IPS-18a (cell line): Measurements from ENCODE around the gene SNTB2.
"Not testable (repeated sequence)": the region's sequence is repeated elsewhere in the genome, so short reads cannot be mapped to it uniquely, and the experiment has no call there.

Source experiments
- H3K27ac ChIP-seq: one replicate; pipeline ENCODE4 v1.5.1; 2013; ENCODE audit warnings: low read length
- H3K27me3 ChIP-seq: one replicate; pipeline ENCODE4 v1.6.1; 2013; ENCODE audit warnings: mild to moderate bottlenecking, low read length; ENCODE audit not compliant: control insufficient read depth, insufficient read depth
- H3K36me3 ChIP-seq: one replicate; pipeline ENCODE4 v1.6.1; 2013; ENCODE audit warnings: low read depth, low read length; ENCODE audit not compliant: control insufficient read depth
- H3K4me1 ChIP-seq: one replicate; pipeline ENCODE4 v1.6.1; 2013; ENCODE audit warnings: low read depth, low read length; ENCODE audit not compliant: control insufficient read depth
- H3K4me3 ChIP-seq: one replicate; pipeline ENCODE4 v1.5.1; 2013; ENCODE audit warnings: low read length
- H3K9ac ChIP-seq: one replicate; pipeline ENCODE4 v1.6.1; 2013; ENCODE audit warnings: mild to moderate bottlenecking, low read length, moderate library complexity
- H3K9me3 ChIP-seq: one replicate; pipeline ENCODE4 v1.6.1; 2013; ENCODE audit warnings: low read depth, low read length; ENCODE audit not compliant: control insufficient read depth

Gene SNTB2

DNA sequence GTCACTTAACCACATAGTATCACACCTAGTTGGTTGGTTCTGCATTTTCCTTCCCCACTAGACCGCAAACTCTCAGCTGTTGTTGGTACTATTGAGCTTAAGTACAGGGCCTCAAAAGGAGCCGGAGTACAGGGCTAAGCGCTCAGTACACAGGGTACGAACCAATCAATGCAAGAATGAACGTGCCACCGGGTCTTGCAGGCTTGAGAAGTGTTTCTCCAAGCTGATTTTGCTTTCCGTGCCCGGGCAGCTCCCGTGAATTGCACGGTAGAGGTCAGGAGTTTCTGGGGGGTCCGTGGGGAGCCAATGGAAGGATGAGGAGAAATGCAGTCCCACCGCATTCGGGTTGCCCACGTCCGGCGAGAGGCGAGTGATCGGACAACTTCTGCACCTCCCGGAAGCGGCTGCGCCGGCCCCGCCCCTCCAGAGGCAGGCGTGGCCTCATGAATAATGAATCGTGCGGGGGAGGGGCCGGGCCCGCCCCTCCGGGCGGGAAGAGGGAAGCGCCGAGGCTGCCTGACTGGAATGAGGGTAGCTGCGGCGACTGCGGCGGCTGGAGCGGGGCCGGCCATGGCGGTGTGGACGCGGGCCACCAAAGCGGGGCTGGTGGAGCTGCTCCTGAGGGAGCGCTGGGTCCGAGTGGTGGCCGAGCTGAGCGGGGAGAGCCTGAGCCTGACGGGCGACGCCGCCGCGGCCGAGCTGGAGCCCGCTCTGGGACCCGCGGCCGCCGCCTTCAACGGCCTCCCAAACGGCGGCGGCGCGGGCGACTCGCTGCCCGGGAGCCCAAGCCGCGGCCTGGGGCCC is at the start of gene SNTB2:
TSS of gene SNTB2 (plus strand) at position 523 of the 804 bp plus-strand sequence. CDS start at position 526, 3 bp downstream.
- H3K9me3 ChIP-seq, result no peaks in the 10 kb centered on the region
- no peaks in the 10 kb centered on the region for H3K36me3 ChIP-seq
- peaks cover 5% of the 10 kb centered on the region for H3K27me3 ChIP-seq
- no peak within 1 kb of the TSS for H3K27ac ChIP-seq
- H3K9ac ChIP-seq, result peak within 1 kb of the TSS; percentile 82
- peak within 1 kb of the TSS; percentile 87 for H3K4me3 ChIP-seq
- H3K4me1 ChIP-seq, result peaks cover 12% of the 10 kb centered on the region

DNA sequence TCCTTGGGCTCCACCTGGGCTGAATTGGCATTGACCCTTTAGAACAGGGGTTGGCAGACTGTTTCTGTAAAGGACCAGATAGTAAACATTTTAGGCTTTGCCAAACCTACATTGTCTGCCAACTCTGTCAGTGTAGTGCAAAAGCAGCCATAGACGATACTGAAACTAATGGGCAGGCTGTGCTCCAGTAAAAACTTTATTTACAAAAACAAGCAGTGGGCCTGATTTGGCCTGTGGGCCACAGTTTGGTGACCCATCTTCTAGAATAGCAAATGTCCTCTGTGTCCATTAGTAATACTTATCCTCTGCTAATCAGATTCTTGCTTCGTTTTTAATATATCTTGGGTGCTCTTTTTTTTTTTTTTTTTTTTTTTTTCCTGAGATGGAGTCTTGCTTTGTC is 48.4 kb upstream of the SNTB2 start:
- H3K27ac ChIP-seq, result no peak overlapping the region

DNA sequence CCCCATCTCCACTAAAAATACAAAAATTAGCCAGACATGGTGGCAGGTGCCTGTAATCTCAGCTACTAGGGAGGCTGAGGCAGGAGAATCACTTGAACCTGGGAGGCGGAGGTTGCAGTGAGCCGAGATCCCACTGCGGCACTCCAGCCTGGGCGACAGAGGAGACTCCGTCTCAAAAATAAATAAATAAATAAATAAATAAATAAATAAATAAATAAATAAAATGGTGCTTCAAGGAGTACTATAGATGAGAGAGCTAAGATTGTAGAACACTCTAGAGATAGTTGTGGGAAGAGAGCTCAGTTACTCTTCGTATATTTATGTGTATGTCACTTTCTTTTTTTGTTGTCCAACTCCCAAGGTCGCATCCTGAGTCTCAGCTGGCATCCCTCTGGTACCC is 47.5 kb upstream of the SNTB2 start:
- not testable (repeated sequence) for H3K4me1 ChIP-seq, H3K27ac ChIP-seq, H3K4me3 ChIP-seq, H3K9me3 ChIP-seq, H3K27me3 ChIP-seq, H3K9ac ChIP-seq
- H3K36me3 ChIP-seq, result peaks cover 71% of the 10 kb centered on the region

More for the DNA sequence above, 48.4 kb upstream of the SNTB2 start:
- H3K4me3 ChIP-seq, result no peak overlapping the region
- no peak overlapping the region for H3K9ac ChIP-seq
- peaks cover 71% of the 10 kb centered on the region for H3K36me3 ChIP-seq
- no peaks in the 10 kb centered on the region for H3K9me3 ChIP-seq
- H3K27me3 ChIP-seq, result no peaks in the 10 kb centered on the region
- H3K4me1 ChIP-seq, result no peaks in the 10 kb centered on the region

DNA sequence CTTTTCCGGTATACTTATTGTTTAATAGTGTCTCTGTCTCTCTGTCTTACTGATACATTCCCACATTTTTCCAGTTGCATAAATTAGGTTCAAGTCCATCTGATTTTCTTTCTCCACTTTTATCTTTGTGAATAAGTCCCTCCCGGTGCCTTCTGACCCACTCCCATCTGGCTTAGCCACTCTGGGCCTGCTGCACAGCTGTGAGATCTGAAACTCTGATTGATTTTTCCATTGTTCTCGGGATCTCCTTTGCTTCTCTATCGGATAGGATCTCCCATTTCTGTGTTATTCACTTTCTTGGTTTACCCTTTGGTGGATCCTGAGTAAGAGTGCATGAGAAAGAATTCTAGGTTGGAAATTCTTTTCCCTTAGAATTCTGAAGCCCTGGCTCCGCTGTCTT is 46.0 kb upstream of the SNTB2 start:
- no peaks in the 10 kb centered on the region for H3K27me3 ChIP-seq
- H3K9ac ChIP-seq, result no peak overlapping the region
- H3K9me3 ChIP-seq, result no peaks in the 10 kb centered on the region
- peaks cover 86% of the 10 kb centered on the region for H3K36me3 ChIP-seq
- H3K27ac ChIP-seq, result no peak overlapping the region
- no peaks in the 10 kb centered on the region for H3K4me1 ChIP-seq
- no peak overlapping the region for H3K4me3 ChIP-seq

DNA sequence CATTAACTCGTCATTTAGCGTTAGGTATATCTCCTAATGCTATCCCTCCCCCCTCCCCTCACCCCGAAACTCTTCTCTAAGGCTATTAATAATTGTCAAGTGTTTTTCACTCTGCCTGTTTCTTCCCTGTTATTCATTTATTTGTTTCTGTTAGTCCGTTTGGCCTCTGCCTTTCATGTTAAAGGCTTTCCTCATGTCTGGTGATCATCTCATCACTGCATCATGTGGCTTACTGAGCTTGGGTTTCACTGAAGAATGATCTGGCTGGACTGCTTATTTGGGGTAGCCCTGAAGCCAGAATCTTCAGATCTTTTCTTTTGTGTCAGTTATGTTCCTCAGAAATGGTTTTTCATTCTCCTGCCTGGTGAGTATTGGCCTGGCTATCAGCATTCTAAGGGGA is 45.0 kb upstream of the SNTB2 start:
- Histone ChIP-seq H3K27ac (no peak overlapping the region), H3K9me3 (no peaks in the 10 kb centered on the region), H3K27me3 (no peaks in the 10 kb centered on the region), H3K9ac (no peak overlapping the region), H3K4me1 (no peaks in the 10 kb centered on the region), H3K4me3 (no peak overlapping the region), H3K36me3 (peaks cover 85% of the 10 kb centered on the region)

GRCh38 chr16:69143116-69143515 is 43.8 kb upstream of the SNTB2 start:
- no peak overlapping the region for H3K27ac ChIP-seq
- H3K4me3 ChIP-seq, result no peak overlapping the region
- no peaks in the 10 kb centered on the region for H3K27me3 ChIP-seq
- no peak overlapping the region for H3K9ac ChIP-seq
- no peaks in the 10 kb centered on the region for H3K4me1 ChIP-seq
- no peaks in the 10 kb centered on the region for H3K9me3 ChIP-seq
- H3K36me3 ChIP-seq, result peaks cover 77% of the 10 kb centered on the region

- H3K4me3 ChIP-seq, result no peak overlapping the region
- no peaks in the 10 kb centered on the region for H3K9me3 ChIP-seq
- H3K9ac ChIP-seq, result no peak overlapping the region
- no peak overlapping the region for H3K27ac ChIP-seq
- H3K27me3 ChIP-seq, result no peaks in the 10 kb centered on the region
- no peaks in the 10 kb centered on the region for H3K4me1 ChIP-seq
- H3K36me3 ChIP-seq, result peaks cover 73% of the 10 kb centered on the region
These were observed 41.3 kb upstream of the SNTB2 start for GRCh38 chr16:69145658-69146057.

- H3K9me3 ChIP-seq, H3K4me3 ChIP-seq, H3K9ac ChIP-seq, H3K27me3 ChIP-seq, H3K27ac ChIP-seq, H3K4me1 ChIP-seq: not testable (repeated sequence)
- H3K36me3 ChIP-seq, result peaks cover 74% of the 10 kb centered on the region
These were observed 37.3 kb upstream of the SNTB2 start for GRCh38 chr16:69149621-69150020.

DNA sequence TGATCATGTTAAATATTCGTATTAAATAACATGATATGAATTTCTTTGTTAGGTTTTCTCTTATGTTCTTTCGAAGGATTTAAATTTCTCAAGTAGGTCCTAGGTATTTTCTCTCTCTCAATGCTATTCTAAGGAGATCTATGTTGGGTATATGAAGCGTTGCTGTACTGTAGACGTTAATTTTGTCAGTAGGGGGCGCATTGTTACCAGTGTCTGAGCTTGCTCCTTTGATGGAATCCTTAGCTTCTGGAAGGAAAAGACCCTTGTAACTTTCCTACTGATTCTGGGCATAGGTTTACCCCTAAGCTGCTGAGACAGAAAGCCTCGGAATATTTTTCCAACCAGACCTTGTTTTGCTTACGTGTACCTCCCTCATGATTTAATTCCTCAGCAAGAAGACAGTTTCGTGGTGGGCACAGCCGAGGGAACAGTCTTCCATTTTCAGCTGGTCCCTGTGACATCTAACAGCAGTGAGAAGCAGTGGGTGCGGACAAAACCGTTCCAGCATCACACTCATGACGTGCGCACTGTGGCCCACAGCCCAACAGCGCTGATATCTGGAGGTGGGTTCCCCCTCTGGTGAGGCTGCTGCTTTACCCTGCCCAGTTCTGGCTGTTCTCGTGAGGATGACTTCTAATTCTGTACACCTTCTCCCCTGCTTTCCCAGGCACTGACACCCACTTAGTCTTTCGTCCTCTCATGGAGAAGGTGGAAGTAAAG is 36.7 kb upstream of the SNTB2 start:
- Histone ChIP-seq H3K4me3 (no peak overlapping the region), H3K36me3 (peaks cover 74% of the 10 kb centered on the region), H3K27me3 (no peaks in the 10 kb centered on the region), H3K27ac (no peak overlapping the region), H3K9ac (no peak overlapping the region), H3K9me3 (no peaks in the 10 kb centered on the region), H3K4me1 (no peaks in the 10 kb centered on the region)

DNA sequence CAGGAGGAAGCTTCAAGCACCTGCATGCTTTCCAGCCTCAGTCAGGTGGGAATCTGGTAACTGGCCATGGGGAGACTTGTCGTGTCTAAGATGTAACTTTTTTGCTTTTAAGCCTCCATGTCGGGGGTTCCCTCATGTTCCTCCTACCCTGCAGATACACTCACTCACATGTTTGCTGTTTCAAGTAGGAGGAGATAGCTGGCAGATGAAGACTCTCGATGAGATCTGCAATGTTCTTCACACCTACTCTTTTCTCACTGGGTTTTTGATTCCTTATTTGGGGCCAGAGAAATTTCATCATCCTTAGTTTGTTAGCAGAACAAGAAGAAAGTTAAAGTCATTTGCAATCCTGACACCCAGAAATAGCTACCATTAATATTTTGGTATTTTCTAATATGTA is 29.8 kb upstream of the SNTB2 start:
- Histone ChIP-seq H3K9me3 (no peaks in the 10 kb centered on the region), H3K4me3 (no peak overlapping the region), H3K27ac (no peak overlapping the region), H3K4me1 (no peaks in the 10 kb centered on the region), H3K9ac (no peak overlapping the region), H3K27me3 (no peaks in the 10 kb centered on the region), H3K36me3 (peaks cover 78% of the 10 kb centered on the region)

DNA sequence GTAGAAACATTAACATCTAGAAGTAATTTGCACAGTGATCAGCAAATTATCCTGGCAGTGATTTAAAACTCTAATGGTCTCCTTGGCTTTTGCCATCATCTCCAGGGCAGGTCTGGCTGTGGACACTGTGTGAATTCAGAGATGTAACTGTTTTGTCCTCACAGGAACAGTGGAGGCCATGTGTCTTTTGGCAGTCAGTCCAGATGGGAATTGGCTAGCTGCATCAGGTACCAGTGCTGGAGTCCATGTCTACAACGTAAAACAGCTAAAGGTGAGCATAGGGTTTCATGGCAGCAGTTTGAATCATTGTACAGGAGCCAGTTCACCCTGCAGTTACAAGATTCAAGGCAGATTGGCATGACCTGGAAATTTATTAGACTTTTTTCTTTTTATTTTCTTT is 26.8 kb upstream of the SNTB2 start:
- Histone ChIP-seq H3K36me3 (peaks cover 73% of the 10 kb centered on the region), H3K4me3 (no peak overlapping the region), H3K9ac (no peak overlapping the region), H3K27ac (no peak overlapping the region), H3K4me1 (no peaks in the 10 kb centered on the region), H3K27me3 (no peaks in the 10 kb centered on the region), H3K9me3 (no peaks in the 10 kb centered on the region)

DNA sequence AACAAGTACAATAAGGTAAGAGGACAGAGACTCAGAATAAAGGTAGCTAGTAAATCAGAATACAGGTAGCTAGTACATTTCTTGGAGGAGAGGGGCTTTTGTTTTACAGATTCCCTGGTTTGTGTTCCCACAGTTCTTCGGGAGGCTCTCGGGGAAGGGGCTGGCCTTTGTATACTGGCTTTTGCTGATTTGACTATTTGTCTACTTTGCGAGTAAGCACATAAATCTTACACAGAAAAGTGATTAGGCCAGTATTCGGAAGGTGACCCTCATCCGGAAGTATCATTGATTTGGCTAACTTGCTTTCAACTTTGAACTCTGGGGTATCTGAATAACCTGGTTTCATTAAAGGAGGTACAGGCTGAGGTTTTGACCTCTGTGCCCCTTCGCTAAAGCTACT is 21.4 kb upstream of the SNTB2 start:
- no peak overlapping the region for H3K9ac ChIP-seq
- no peaks in the 10 kb centered on the region for H3K4me1 ChIP-seq
- H3K27me3 ChIP-seq, result no peaks in the 10 kb centered on the region
- H3K27ac ChIP-seq, result no peak overlapping the region
- no peak overlapping the region for H3K4me3 ChIP-seq
- peaks cover 77% of the 10 kb centered on the region for H3K36me3 ChIP-seq
- no peaks in the 10 kb centered on the region for H3K9me3 ChIP-seq
